GM18507 (cell line): Measurements from ENCODE around the gene PDIA6.

Experiments used
- DNase-seq: peaks from one replicate; pipeline ENCODE4 v3.0.0; 2011; ENCODE audit warnings: low read depth; ENCODE audit not compliant: insufficient read length; ENCODE audit errors: extremely low spot score
- FAIRE-seq: peaks from 2 replicates; lab custom pipeline; 2011; peaks lifted over from hg19 to GRCh38; lab: Jason Lieb, UNC

Gene PDIA6

GRCh38 chr2:10752236-10752635, 60.3 kb downstream of the PDIA6 start:
- no peak for FAIRE-seq
- no peak for DNase-seq

DNA sequence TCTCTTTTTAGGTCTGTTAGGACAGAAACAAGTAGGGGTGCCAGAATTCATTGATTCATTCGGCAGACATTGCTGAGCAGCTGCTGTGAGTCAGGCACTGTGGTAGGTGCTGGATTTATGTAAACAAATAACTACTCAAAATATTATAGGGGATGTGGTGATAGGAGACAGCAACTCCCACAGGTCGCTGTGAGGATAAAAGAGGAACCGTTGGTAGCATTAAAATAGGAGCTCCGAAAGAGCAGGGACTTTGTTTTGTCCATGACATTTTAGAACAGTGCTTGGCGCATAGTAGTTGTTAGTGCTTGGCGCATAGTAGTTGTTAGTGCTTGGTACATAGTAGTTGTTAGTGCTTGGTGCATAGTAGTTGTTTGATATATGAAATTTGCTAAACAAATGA, 62.0 kb downstream of the PDIA6 start:
- FAIRE-seq, result no peak
- no peak for DNase-seq

GRCh38 chr2:10742666-10743065, 69.9 kb downstream of the PDIA6 start:
- DNase-seq (no peak), FAIRE-seq (no peak)

DNA sequence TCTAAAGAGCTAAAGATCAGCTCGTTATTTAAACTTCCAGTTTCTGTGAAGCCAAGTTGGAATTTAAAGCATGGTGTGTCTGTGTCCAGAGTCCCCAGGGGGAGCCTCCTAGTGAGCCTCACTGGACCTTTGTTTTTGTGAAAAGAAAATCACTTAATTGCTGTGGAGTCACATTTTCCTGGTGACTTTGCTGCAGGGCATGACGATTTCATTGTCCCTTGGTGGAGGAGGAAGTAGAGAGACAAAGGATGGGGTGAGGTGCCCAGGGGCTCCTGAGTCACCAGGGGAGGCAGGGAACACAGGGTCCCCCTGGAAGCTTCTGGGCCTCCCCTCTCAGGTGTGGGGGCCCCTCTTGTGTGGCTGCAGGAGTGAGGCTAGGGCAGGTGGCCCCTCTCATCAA, 71.4 kb downstream of the PDIA6 start:
- DNase-seq, result no peak
- FAIRE-seq, result no peak

- DNase-seq (no peak), FAIRE-seq (no peak)
Observed at GRCh38 chr2:10740226-10740625, 72.4 kb downstream of the PDIA6 start.

DNA sequence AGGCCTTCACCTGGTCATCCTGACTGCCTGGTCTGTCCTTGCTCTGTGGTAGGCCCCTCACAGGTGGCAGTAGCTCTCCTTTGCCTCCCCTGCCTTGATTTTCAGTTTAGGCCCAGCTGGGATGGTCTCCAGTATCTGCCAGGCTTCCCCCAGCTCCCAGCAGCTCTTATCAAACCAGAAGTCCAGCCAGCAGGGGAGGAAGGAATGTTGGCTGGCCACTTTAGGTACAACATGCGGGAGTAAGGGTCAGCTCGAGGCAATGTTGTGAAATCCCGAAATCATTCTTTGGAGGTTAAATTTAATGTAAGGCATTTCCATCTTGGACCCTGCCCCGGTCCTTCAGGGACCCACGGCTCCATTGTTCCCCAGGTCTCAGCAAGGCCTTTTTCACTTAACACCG, 74.4 kb downstream of the PDIA6 start:
- no peak for FAIRE-seq

GRCh38 chr2:10733980-10734379, 78.6 kb downstream of the PDIA6 start:
- DNase-seq (no peak), FAIRE-seq (no peak)

More for the DNA sequence above, 74.4 kb downstream of the PDIA6 start:
- DNase-seq, result no peak

DNA sequence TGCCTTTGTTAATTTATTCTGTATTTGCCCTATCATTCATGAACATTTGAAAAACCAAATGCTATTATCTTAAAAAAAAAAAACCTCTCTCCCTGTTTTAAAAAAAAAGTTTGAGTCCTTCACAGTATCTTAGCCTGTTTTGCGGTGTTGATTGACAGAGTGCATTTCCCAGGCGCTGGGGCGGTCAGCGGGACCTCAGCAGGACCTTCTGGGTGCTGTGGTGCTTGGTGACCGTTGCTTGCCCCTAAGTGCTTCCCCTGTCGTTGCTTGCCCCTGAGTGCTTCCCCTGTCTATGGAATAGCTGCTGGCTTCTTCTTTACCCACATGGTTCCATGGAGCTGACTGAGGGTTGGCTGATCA, 79.0 kb downstream of the PDIA6 start:
- DNase-seq (no peak), FAIRE-seq (no peak)
